H9 (cell line): Measurements from ENCODE around the gene TEX22. TPM values are rescaled to one million over a fixed set of nuclear protein-coding genes. Genes with fewer than 3 reads are reported as not detected.

ENCODE experiments used
- DNase-seq: peaks from one replicate; pipeline ENCODE4 v3.0.0-alpha.2; 2017
- H2AFZ ChIP-seq: one replicate; pipeline ENCODE4 v1.6.1; 2013; ENCODE audit warnings: mild to moderate bottlenecking, low read length, control low read depth, moderate library complexity
- H2AK5ac ChIP-seq: 2 replicates; pipeline ENCODE4 v1.6.1; 2013; ENCODE audit warnings: low read length, control low read depth, mixed read lengths; ENCODE audit not compliant: insufficient read length
- H2BK120ac ChIP-seq: one replicate; pipeline ENCODE4 v1.6.1; 2013; ENCODE audit warnings: low read depth, mild to moderate bottlenecking, low read length, control low read depth, inconsistent platforms; ENCODE audit not compliant: poor library complexity, severe bottlenecking
- H2BK12ac ChIP-seq: 2 replicates; pipeline ENCODE4 v1.6.1; 2013; ENCODE audit warnings: low read length, control low read depth, mixed read lengths, low read depth; ENCODE audit not compliant: insufficient read length
- H2BK15ac ChIP-seq: 2 replicates; pipeline ENCODE4 v1.6.1; 2013; ENCODE audit warnings: low read depth, low read length, control low read depth
- H2BK20ac ChIP-seq: one replicate; pipeline ENCODE4 v1.6.1; 2013; ENCODE audit warnings: low read depth, mild to moderate bottlenecking, low read length, control low read depth, inconsistent platforms; ENCODE audit not compliant: poor library complexity, severe bottlenecking
- H2BK5ac ChIP-seq: 2 replicates; pipeline ENCODE4 v1.6.1; 2013; ENCODE audit warnings: low read length, control low read depth, mixed read lengths; ENCODE audit not compliant: insufficient read length
- H3K14ac ChIP-seq: 2 replicates; pipeline ENCODE4 v1.6.1; 2013; ENCODE audit warnings: low read length, control low read depth; ENCODE audit not compliant: insufficient read depth
- H3K18ac ChIP-seq: 2 replicates; pipeline ENCODE4 v1.6.1; 2013; ENCODE audit warnings: low read depth, mild to moderate bottlenecking, mixed read lengths, low read length, control low read depth; ENCODE audit not compliant: insufficient read length
- H3K23ac ChIP-seq: 2 replicates; pipeline ENCODE4 v1.6.1; 2013; ENCODE audit warnings: low read length, control low read depth, mixed read lengths, low read depth; ENCODE audit not compliant: insufficient read length
- H3K23me2 ChIP-seq: 2 replicates; pipeline ENCODE4 v1.6.1; 2013; ENCODE audit warnings: low read depth, mild to moderate bottlenecking, mixed read lengths, low read length, control low read depth; ENCODE audit not compliant: insufficient read length, poor library complexity, severe bottlenecking
- H3K27ac ChIP-seq: 2 replicates; pipeline ENCODE4 v1.5.1; 2013; ENCODE audit warnings: low read length, control low read depth, mixed read lengths, low read depth; ENCODE audit not compliant: insufficient read length
- H3K27me3 ChIP-seq: 2 replicates; pipeline ENCODE4 v1.6.1; 2013; ENCODE audit warnings: low read length, control low read depth, inconsistent platforms; ENCODE audit not compliant: insufficient read depth
- H3K4ac ChIP-seq: 2 replicates; pipeline ENCODE4 v1.6.1; 2013; ENCODE audit warnings: low read depth, mild to moderate bottlenecking, control low read depth, inconsistent platforms, low read length, moderate library complexity
- H3K4me1 ChIP-seq: 2 replicates; pipeline ENCODE4 v1.6.1; 2013; ENCODE audit warnings: low read length, control low read depth, inconsistent platforms; ENCODE audit not compliant: insufficient read depth
- H3K4me2 ChIP-seq: 2 replicates; pipeline ENCODE4 v1.6.1; 2013; ENCODE audit warnings: low read length, control low read depth, mixed read lengths; ENCODE audit not compliant: insufficient read length, insufficient read depth
- H3K56ac ChIP-seq: 2 replicates; pipeline ENCODE4 v1.6.1; 2013; ENCODE audit warnings: low read depth, mild to moderate bottlenecking, mixed read lengths, low read length, control low read depth; ENCODE audit not compliant: insufficient read length
- H3K79me1 ChIP-seq: 2 replicates; pipeline ENCODE4 v1.6.1; 2013; ENCODE audit warnings: low read depth, mild to moderate bottlenecking, moderate library complexity, low read length, control low read depth, inconsistent platforms; ENCODE audit not compliant: insufficient read depth, poor library complexity, severe bottlenecking
- H3K79me2 ChIP-seq: 2 replicates; pipeline ENCODE4 v1.6.1; 2013; ENCODE audit warnings: low read length, control low read depth, inconsistent platforms; ENCODE audit not compliant: insufficient read depth
- H3K9ac ChIP-seq: 2 replicates; pipeline ENCODE4 v1.6.1; 2013; ENCODE audit warnings: low read length, control low read depth, mixed read lengths; ENCODE audit not compliant: insufficient read length; ENCODE audit errors: extremely low read depth
- H3K9me3 ChIP-seq: one replicate; pipeline ENCODE4 v1.6.1; 2013; ENCODE audit warnings: low read depth, low read length, inconsistent platforms; ENCODE audit not compliant: control insufficient read depth
- H3T11ph ChIP-seq: one replicate; pipeline ENCODE4 v1.6.1; 2013; ENCODE audit warnings: mild to moderate bottlenecking, low read length, control low read depth, inconsistent platforms
- H4K20me1 ChIP-seq: one replicate; pipeline ENCODE4 v1.6.1; 2013; ENCODE audit not compliant: control insufficient read depth, insufficient read length, insufficient read depth
- H4K5ac ChIP-seq: 2 replicates; pipeline ENCODE4 v1.6.1; 2013; ENCODE audit warnings: low read depth, mild to moderate bottlenecking, mixed read lengths, low read length, control low read depth; ENCODE audit not compliant: insufficient read length
- H4K8ac ChIP-seq: replicated peaks from 2 replicates; pipeline ENCODE4 v1.6.1; 2013; ENCODE audit warnings: low read length, control low read depth, mixed read lengths, low read depth; ENCODE audit not compliant: insufficient read length
- H4K91ac ChIP-seq: 2 replicates; pipeline ENCODE4 v1.6.1; 2013; ENCODE audit warnings: low read depth, mild to moderate bottlenecking, moderate library complexity, mixed read lengths, low read length, control low read depth; ENCODE audit not compliant: insufficient read length
- H3K27ac Mint-ChIP-seq, 3 experiments: 2 replicates in 2 of 3; 3 replicates in 1 of 3; pipeline ENCODE4 v1.8.0; 2020 to 2021; ENCODE audit warnings: mixed read lengths in 3 of 3, mild to moderate bottlenecking in 1 of 3, moderate library complexity in 1 of 3
- H3K27me3 Mint-ChIP-seq: 2 replicates; pipeline ENCODE4 v1.8.0; 2021; ENCODE audit warnings: low read depth, mild to moderate bottlenecking, moderate library complexity, mixed read lengths
- H3K36me3 Mint-ChIP-seq, 3 experiments: 2 replicates in 2 of 3; 3 replicates in 1 of 3; pipeline ENCODE4 v1.8.0; 2020 to 2021; ENCODE audit warnings: low read depth in 3 of 3, mixed read lengths in 3 of 3; ENCODE audit not compliant: insufficient read depth in 1 of 3
- H3K4me1 Mint-ChIP-seq, 2 experiments: 2 replicates each; pipeline ENCODE4 v1.8.0; 2020; ENCODE audit warnings: mixed read lengths in 2 of 2
- H3K4me3 Mint-ChIP-seq, 2 experiments: 2 replicates in 1 of 2; 3 replicates in 1 of 2; pipeline ENCODE4 v1.8.0; 2020 to 2021; ENCODE audit warnings: mild to moderate bottlenecking in 2 of 2, mixed read lengths in 2 of 2, moderate library complexity in 1 of 2
- H3K9me3 Mint-ChIP-seq, 2 experiments: 2 replicates in 1 of 2; 3 replicates in 1 of 2; pipeline ENCODE4 v1.8.0; 2020; ENCODE audit warnings: mild to moderate bottlenecking in 2 of 2, mixed read lengths in 2 of 2, moderate library complexity in 1 of 2
- CTCF ChIP-seq: fragments of 200-600 bp; sonication (generic); conservative IDR thresholded peaks from 3 replicates; pipeline ENCODE4 v1.8.0; 2021; ENCODE audit warnings: antibody characterized with exemption, mild to moderate bottlenecking
- WGBS: extraction: QIAGEN DNeasy Blood & Tissue Kit; methylation state at CpG from one replicate; pipeline ENCODE4 v1.1.7; 2013; ENCODE audit warnings: missing lambda C conversion rate, low lambda C conversion rate, mixed read lengths; ENCODE audit not compliant: insufficient read length; ENCODE audit errors: extremely low coverage; 5-methylcytosine and 5-hydroxymethylcytosine counted together
- total RNA-seq: library from RNA; stranded (reverse); gene quantifications from 2 replicates; pipeline ENCODE4 v1.2.1, GENCODE V29; 2021

TEX22 gene
- total RNA-seq, 1 experiment from 2014 or later, result 0.83 TPM

GRCh38 chr14:105458010-105458409, 59.7 kb downstream of the TEX22 start:
- Histone ChIP-seq H2BK15ac (no peak overlapping the region), H2BK120ac (no peak overlapping the region), H3K4me1 (no peaks in the 10 kb centered on the region), H2AK5ac (no peak overlapping the region), H3K4ac (no peak overlapping the region), H3K79me2 (no peaks in the 10 kb centered on the region), H3K27ac (no peak overlapping the region), H3K18ac (no peak overlapping the region), H4K8ac (no peak overlapping the region), H4K20me1 (no peaks in the 10 kb centered on the region), H2BK5ac (no peak overlapping the region), H3K56ac (no peak overlapping the region), H4K91ac (no peak overlapping the region), H3K9ac (no peak overlapping the region), H4K5ac (no peak overlapping the region), H3K4me2 (no peak overlapping the region), H3K23me2 (no peaks in the 10 kb centered on the region), H2BK20ac (no peak overlapping the region), H2BK12ac (no peak overlapping the region), H2AFZ (no peak overlapping the region), H3K9me3 (no peaks in the 10 kb centered on the region), H3K27me3 (no peaks in the 10 kb centered on the region), H3K79me1 (no peaks in the 10 kb centered on the region), H3K23ac (no peak overlapping the region), H3K14ac (no peak overlapping the region), H3T11ph (no peak overlapping the region)
- Mint-ChIP-seq H3K4me3 (no peak overlapping the region), H3K4me1 (0 out of 4 replicates have a peak, but pooled peaks cover 0 to 1% of the 10 kb centered on the region in 2 experiments), H3K27me3 (no peaks in the 10 kb centered on the region), H3K9me3 (no peaks in the 10 kb centered on the region; a peak in 1 of 5 replicates), H3K27ac (no peak overlapping the region), H3K36me3 (peaks cover 20 to 51% (median 49%) of the 10 kb centered on the region in 3 experiments; a peak in 6 of 7 replicates)
- TF ChIP-seq CTCF, result no peak
- WGBS, result no CpG with 5 or more reads among the region's 18 CpGs
- no peak for DNase-seq
